ENCODE results near the gene GSPT2. TPM values are rescaled to one million over a fixed set of nuclear protein-coding genes. Genes with fewer than 3 reads are reported as not detected.

Gene GSPT2
- total RNA-seq, 1 experiment from 2014 or later: 15.7 TPM

GRCh38 chrX:51766546-51766945 is 23.3 kb downstream of the GSPT2 start:
- ATAC-seq: no peak
- no peak for DNase-seq (ENCODE audit: low read depth, low spot score)
- intact Hi-C loops (cut with micrococcal nuclease; ENCODE audit: unreplicated experiment): no loop called here
- no peaks in the 10 kb centered on the region for H3K36me3 ChIP-seq (ENCODE audit: control insufficient read depth, insufficient read depth, low read length)
- CTCF ChIA-PET: no interaction called here
- H3K27ac ChIP-seq (ENCODE audit: low read length): no peak overlapping the region
- H3K4me3 ChIP-seq (ENCODE audit: low read depth in 2 of 2, low read length in 2 of 2): no peak overlapping the region
- no peaks in the 10 kb centered on the region for H3K4me1 ChIP-seq (ENCODE audit: control insufficient read depth, insufficient read depth, low read length)
- peaks cover 6% of the 10 kb centered on the region for H3K27me3 ChIP-seq (ENCODE audit: control insufficient read depth, insufficient read depth, low read length)
- in situ Hi-C loops (cut with HindIII; ENCODE audit: low pct_unique_long_range_greater_than_20kb, low sequenced_read_pairs): no loop called here
- no TSS peak for BruUV-seq (replicated peaks)
- H3K9me3 ChIP-seq (ENCODE audit: control insufficient read depth, insufficient read depth, low read depth, low read length): no peaks in the 10 kb centered on the region
- POLR2A ChIA-PET: interaction anchor here (0.6 kb wide), 1 partner anchor 48 kb away, joined by 12 read pairs; no protein-coding TSS in a partner anchor
- TF ChIP-seq CTCF (IDR thresholded peaks at IDR 0.05) (no peak), REST (IDR thresholded peaks at IDR 0.05; ENCODE audit: insufficient read depth in 1 of 2, low read depth in 2 of 2, low read length in 1 of 2) (no peak), TCF7L2 (IDR thresholded peaks at IDR 0.05; ENCODE audit: low read depth, low read length) (no peak), SIN3A (IDR thresholded peaks at IDR 0.05; ENCODE audit: borderline replicate concordance, insufficient read depth, low read depth, low read length) (no peak), POLR2AphosphoS5 (IDR thresholded peaks at IDR 0.05; ENCODE audit: low read depth, low read length) (no peak)

GRCh38 chrX:51776851-51777250 is 33.6 kb downstream of the GSPT2 start:
- POLR2A ChIA-PET: no interaction called here
- in situ Hi-C loops (cut with HindIII; ENCODE audit: low pct_unique_long_range_greater_than_20kb, low sequenced_read_pairs) (no loop called here), intact Hi-C loops (cut with micrococcal nuclease; ENCODE audit: unreplicated experiment) (no loop called here)
- no TSS peak for BruUV-seq (replicated peaks)
- H3K4me1 ChIP-seq (ENCODE audit: control insufficient read depth, insufficient read depth, low read length): no peaks in the 10 kb centered on the region
- H3K9me3 ChIP-seq (ENCODE audit: control insufficient read depth, insufficient read depth, low read depth, low read length): no peaks in the 10 kb centered on the region
- ATAC-seq (no peak), DNase-seq (ENCODE audit: low read depth, low spot score) (no peak)
- peaks cover 2% of the 10 kb centered on the region; the same call in 1 of the 2 replicates for H3K27me3 ChIP-seq (ENCODE audit: control insufficient read depth, insufficient read depth, low read length)
- H3K4me3 ChIP-seq (ENCODE audit: low read depth in 2 of 2, low read length in 2 of 2): no peak overlapping the region
- no peak overlapping the region for H3K27ac ChIP-seq (ENCODE audit: low read length)
- TF ChIP-seq CTCF (IDR thresholded peaks at IDR 0.05): no peak
- no peak for TF ChIP-seq REST (IDR thresholded peaks at IDR 0.05; ENCODE audit: insufficient read depth in 1 of 2, low read depth in 2 of 2, low read length in 1 of 2)
- no peak for TF ChIP-seq TCF7L2 (IDR thresholded peaks at IDR 0.05; ENCODE audit: low read depth, low read length)
- TF ChIP-seq SIN3A (IDR thresholded peaks at IDR 0.05; ENCODE audit: borderline replicate concordance, insufficient read depth, low read depth, low read length): no peak
- TF ChIP-seq POLR2AphosphoS5 (IDR thresholded peaks at IDR 0.05; ENCODE audit: low read depth, low read length): no peak
- H3K36me3 ChIP-seq (ENCODE audit: control insufficient read depth, insufficient read depth, low read length): no peaks in the 10 kb centered on the region
- CTCF ChIA-PET: interaction anchor here (0.7 kb wide), 1 partner anchor 42 kb away, joined by 3 read pairs; no protein-coding TSS in a partner anchor
